Endometrial microvascular endothelial cells (primary cell): ENCODE data around the gene RASSF3. TPM values are rescaled to one million over a fixed set of nuclear protein-coding genes. Genes with fewer than 3 reads are reported as not detected.
"Not testable (repeated sequence)": the region's sequence is repeated elsewhere in the genome, so short reads cannot be mapped to it uniquely, and the experiment has no call there.

Source experiments
- in situ Hi-C: cut with HindIII; loops from 2 replicates; pipeline ENCODE4 v1.10.0; 2017; ENCODE audit warnings: low sequenced_read_pairs, low pct_unique_long_range_greater_than_20kb; ENCODE audit errors: inconsistent ontology term
- total RNA-seq: library from RNA; depleted of rRNA; stranded (reverse); fragments of >200 nt; gene quantifications from one replicate; pipeline ENCODE4 v1.2.3, GENCODE V29; 2015; ENCODE audit errors: inconsistent ontology term

The RASSF3 gene
- total RNA-seq, 1 donor from 2014 or later, result 59.0 TPM

DNA sequence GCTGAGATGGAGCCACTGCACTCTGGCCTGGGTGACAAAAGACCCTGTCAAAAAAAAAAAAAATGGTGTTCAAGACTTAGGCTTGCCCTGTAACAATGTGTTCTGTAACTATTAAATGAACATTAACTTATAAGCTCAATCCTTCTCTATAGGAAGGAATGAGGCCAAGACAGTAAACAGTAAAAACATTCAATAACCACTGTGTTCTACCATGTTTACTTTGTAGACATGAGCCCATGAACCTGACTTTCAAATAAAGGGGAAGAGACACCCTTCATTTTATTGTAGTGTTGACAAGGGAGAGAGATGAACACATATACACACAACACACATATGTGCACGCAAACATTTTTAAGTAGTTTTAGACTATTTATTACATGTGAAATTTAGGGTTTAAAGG, 20.1 kb upstream of the RASSF3 start:
- in situ Hi-C loops, result no loop called here

DNA sequence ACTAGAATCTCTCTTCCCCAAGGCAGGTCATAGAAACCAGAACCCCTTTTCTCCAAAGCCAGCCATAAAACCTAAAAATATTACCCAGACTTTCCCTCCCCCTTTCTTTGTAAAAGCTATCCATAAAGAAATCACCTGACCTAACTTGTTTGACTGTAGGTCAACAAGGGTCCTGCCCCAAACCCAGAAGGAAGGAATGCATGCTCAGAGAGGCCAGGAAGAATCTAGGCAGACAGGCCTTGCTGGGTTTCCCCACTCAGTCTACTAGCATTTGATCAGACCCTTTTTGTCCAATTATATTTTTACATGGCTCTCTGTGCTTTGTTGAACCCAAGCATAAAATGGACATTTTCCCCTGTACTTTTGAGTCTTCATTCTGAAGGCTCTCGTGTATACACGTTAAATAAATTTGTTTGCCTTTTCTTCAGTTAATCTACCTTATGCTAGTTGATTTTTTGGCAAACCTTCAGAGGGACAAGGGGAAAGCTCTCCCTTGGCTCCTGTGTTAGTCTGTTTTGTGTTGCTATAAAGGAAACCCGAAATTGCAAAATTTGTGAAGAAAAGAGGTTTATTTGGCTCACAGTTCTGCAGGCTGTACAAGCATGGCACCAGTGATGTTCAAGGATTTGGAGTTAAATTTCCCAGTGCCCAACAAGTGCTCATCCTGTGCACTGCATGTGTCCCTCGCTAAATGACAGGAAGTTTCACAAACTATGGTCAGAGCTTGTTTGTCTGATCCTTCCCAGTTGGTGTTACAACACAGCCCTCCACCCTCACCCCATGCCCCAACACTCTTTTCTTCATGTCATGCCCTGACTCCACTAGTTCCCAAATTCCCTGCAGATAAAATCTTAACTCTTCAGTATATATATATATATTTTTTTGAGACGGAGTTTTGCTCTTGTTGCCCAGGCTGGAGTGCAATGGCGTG, 14.2 kb upstream of the RASSF3 start:
- in situ Hi-C loops, result no loop called here

DNA sequence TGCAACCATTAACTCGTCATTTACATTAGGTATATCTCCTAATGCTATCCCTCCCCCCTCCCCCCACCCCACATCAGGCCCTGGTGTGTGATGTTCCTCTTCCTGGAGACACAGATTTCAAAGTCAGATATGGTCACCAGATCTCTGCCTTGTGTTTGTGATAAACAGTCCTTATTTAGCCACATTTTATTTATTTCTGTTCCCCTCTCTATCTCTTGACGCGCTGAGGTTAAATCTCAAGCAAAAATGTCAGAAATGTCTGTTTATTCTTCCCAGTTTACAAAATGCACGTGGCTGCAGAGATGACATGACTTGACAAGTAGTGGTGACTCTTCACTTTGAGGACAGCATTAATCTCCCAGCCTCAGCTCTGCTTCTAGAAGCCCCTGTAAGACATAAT, 11.5 kb upstream of the RASSF3 start:
- in situ Hi-C loops, result no loop called here

DNA sequence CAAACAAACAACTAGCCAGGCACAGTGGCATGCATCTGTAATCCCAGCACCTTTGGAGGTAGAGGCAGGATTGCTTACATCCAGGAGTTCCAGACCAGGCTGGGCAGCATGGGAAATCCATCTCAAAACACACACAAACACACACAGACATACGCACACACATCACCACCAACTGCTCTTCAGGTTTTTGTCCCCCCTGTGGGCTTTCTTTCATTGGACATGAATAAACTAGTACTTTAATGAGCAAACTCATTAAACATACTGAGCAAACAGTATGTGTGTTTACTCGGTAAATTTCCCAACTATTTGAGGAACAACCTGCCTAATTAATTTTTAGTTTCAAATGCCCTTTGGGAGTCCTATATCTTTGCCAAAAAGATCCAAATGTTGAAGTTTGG, 10.1 kb upstream of the RASSF3 start:
- in situ Hi-C loops, result no loop called here

DNA sequence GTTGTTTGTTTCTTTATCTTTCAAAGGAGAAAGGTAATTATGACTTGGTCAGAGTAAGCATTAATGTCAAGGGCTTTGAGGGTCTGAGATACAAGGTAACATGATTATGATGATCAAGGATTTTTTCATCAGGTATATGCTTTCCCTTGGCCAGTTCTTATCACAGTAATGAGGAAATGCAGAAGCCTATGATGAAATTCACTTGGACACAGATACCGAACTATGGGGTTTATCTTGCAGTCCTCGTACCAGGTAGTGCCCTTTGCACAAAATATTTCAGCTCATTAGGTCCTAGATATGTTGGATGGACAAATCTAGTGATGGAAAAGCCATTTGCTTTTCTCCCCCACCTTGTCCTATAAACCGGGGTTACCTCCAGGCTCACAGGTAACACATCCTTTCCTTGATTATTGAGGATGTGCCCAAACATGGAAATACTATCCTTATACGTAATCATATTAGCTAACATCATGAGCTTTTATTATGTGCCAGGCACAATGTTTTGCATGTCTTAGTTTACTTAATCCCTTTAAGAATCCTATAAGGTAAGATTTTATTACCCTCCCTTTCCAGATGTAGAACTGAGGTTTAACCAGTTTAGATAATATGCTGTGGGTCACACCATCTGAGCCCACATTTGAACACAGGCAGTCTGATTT, 7.0 kb upstream of the RASSF3 start:
- in situ Hi-C loops, result no loop called here

DNA sequence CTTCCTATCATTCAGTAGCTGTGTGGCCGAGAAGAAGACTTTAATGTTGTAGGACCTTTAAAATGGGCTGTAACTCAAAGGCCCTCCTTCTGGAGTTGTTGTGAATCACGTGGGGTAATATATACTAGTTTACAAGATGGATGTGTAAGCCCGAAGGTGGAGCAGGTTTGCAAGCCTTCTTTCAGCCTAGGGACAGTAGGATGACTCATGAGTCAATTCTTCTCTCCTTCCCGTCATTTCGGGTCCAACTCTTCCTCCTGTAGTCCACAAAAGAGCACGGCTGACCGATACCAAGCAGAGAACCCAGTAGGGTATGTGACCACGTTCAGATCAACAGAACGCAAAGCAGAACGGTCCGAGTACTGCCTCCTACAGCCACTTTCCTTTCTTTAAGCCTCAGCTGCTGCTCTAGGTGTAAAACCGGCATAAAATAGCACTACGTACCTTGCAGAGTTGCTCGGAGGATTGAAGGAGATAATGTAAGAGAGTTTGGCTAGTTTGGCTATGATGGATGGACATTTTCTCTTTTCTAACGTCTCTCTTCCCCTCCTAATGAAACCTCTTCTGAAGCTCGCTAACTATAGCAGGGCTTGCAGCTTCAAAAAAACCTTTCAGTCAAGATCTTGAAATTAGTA, 1.3 kb upstream of the RASSF3 start:
- in situ Hi-C loops, result no loop called here

DNA sequence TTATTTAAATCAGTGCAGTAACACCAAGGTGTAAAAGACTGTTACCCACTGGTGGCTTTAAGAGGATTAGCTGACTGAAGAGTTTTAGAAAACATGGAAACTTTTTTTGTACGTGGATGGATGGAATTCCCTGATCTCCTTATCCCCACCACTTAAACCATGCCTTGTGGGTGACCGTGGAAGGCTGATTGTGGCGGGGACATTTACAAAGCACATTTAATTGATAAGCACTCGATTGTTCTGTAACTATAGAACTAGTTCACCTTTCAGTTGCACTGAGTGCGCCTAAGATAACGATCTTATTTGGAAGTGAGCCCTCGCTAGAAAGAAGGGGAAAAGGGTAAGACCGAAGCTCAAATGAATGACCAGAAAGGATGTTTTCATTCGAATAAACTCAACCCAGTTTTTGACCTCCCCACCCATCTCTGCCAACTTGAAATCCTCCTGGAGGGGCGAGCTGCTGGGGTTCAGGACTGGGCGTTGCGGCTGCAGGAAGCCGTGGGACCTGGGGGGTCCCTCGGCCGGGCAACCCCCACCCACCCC, 688 bp upstream of the RASSF3 start:
- in situ Hi-C loops, result no loop called here

DNA sequence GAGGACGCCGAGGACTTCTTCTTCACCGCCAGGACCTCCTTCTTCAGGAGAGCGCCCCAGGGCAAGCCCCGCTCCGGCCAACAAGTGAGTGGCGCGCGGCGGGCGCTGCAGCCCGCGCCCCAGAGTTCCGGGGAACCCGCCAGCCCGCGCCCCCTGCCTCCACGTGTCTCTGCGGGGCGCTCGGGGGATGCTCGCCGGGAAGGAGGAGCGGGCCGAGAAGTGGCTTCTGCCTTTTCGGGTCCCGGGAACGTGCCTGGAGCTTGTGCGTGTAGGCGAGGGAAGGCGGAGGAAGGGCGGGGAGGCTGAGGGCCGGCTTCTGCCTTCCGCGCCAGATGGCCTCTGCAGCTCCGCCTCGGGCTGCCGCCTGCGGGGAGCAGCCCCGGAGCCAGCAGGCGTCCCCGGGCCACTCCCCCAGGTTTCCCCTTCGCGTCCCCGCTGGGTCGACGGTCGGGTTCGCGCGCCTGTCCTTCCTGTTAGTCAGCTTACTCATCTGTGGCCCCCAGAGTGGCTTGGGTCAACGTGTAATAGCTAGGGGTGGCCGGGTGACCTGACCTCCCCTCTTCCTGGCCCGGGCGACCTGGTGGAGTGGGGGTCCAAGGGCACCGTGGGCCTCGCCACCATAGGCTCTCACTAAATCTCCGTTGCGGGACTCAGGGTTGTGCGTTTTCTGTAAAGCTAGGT, 505 bp downstream of the RASSF3 start:
- in situ Hi-C loops, result no loop called here

DNA sequence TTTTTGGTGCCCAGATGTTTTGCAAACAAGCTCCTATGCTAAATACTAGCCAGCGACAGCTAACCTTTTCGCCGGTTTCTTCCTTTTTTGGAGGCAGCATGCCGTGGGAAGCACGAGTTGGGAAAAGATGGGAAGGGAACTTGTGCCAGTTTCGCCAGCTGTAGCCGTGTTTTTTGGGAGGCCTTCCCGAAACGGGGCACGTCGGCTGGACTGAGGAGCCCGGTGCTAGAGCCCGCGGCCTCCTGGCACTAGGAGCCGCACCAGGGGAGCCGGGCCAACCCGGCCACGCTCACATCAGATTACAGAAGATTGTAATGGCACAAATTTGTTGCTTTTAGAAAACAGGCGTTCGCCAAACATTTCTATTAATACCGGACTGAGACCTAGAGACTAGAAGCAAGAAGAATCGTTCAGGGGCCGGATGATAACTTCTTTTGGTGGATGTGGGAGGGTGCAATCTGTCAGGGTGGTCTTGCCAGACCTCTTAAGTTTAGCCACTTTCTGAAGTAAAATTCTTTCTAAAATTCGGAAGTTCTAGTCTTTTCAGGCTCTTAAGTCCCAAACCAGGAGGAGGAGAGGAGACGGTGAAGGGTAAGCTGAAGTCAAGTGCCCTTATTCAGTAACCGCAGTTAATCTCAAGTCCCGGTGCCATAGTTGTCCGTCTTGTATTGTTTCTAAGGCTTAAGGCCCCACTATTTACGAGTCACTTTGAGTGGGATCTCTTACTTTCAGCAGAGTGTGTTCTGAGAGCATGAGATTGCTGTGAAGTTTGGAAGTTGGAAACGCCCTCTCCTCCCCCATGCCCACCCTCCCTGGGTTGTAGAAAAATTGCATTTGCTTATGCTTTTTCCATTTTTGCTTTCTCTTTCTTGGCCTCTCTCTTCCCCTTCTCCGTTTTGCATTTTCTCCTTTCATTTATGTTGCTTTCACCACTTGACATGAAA, 1.3 kb downstream of the RASSF3 start:
- in situ Hi-C loops, result no loop called here

DNA sequence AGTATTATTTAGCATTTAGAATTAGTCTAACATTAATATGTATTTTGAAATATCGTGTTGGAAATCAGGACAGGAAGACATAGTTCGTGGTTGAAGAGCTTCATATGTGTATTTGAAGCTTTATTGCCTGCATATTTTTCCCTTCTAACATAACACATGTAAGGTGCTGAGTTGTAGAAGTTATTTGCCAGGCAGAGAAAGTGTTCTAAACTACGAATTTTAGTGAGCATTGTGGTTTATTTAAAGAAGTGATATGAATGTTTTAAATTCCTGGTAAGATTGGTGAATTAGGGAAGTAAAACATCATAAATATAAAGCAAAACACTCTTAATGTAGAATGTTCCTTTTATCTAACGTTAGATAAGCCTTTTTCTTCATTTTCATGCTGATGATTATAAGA, 2.5 kb downstream of the RASSF3 start:
- in situ Hi-C loops, result no loop called here

DNA sequence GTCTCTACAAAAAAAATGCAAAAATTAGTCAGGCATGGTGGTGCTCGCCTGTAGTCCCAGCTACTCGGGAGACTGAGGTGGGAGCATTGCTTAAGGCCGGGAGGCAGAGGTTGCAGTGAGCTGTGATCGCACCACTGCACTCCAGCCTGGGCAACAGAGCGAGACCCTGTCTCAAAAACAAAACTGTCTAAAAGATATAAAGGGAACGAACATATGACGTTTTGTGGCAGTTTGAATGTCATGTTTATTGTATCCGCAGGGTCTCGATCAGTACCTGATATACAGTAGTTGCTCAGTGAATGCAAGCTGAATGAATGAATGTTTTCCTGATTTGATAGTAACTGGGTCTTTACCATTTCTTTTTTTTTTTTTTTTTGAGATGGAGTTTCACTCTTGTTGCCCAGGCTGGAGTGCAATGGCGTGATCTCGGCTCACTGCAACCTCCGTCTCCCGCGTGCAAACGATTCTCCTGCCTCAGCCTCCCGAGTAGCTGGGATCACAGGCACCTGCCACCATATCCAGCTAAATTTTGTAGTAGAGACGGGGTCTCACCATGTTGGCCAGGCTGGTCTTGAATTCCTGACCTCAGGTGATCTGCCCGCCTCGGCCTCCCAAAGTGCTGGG, 3.6 kb downstream of the RASSF3 start:
- in situ Hi-C loops, result not testable (repeated sequence)

DNA sequence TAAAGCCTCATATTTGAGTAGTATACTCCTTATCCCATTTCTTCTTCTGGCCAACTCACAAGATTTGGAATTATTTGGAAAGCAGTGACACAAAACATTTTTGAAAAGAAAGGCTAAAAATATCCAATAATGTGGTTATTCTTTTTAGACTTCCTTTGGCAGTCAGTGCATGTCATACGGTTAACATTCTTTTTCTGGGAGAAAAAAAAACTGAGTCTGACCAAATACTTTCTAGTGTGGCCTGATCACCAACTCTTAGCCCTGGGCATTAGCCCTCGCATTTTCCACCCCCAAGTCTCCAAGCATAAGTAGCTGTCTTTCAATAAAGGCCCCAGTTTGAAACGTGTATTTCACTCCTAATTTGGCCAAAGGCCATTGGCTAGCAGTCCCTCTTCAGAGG, 5.9 kb downstream of the RASSF3 start:
- in situ Hi-C loops, result no loop called here

DNA sequence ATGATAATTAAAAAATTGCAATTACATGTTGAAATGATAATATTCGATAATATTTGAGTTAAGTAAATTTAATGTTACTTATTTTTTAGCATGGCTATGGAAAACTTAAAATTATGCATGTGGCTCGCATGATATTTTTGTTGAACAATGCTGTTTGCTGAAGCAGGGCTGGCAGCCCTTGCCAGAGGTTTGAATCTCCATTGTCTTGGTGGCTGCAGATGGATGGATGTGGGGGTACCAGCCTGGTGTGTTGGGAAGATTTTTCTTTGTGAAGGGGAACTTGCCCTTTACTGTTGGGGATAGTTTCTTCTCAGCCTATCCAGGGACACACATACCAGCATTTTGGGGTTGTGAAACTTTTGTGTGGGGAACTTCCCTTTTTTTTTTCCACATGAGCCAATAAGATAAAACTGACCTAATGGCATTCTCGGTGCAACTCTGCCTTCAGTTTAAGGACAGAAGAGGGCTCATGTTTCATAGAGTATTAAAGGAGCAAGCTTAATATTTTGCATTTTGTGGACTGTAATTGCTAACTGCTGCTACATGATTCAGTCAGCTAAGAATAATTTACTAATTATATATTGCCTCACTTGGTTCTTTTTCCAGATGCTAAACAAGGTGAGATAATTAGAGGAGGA, 8.8 kb downstream of the RASSF3 start:
- in situ Hi-C loops, result no loop called here

DNA sequence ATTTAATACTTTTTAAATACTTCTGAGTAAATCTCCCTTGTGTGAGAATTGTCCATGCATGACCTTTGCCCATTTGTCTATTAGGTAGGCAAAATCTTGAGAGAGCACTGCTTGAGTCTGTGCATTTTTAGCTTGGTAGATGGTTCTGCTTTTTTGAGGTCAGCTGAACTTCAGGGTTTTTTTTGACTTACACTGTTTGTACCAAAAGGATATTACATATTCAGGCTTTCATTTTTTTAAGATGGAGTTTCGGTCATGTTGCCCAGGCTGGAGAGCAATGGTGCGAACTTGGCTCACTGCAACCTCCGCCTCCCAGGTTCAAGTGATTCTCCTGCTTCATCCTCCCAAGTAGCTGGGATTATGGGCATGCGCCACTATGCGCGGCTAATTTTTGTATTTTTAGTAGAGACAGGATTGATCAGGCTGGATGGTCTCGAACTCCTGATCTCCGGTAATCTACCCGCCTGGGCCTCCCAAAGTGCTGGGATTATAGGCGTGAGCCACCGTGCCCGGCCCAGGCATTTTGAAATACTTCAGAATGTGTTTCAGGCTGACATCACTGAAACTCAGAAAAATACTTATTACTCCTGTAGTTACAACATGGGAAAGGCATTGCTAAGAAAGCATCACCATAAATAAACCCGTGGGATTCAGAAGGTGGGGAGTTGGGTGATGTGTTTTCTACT, 11.1 kb downstream of the RASSF3 start:
- in situ Hi-C loops, result no loop called here

DNA sequence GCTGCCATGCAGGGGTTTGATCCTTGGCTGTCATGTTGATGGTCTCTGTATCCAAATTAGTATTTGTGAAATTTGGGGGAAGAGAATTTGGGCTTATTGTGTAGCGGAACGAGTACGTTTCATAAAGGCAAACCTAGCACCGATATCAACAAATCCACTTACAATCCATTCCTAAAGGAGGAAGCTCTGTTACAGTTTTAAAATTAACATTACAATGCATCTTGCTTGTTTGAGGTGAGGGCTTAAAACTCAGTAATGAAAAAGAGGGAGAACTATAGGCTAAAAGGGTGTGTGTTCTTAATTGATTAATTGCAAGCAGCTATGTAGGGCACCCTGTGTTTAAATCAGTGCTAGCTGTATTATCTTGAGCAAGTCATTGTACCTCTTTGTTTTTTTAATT, 13.7 kb downstream of the RASSF3 start:
- in situ Hi-C loops, result no loop called here

DNA sequence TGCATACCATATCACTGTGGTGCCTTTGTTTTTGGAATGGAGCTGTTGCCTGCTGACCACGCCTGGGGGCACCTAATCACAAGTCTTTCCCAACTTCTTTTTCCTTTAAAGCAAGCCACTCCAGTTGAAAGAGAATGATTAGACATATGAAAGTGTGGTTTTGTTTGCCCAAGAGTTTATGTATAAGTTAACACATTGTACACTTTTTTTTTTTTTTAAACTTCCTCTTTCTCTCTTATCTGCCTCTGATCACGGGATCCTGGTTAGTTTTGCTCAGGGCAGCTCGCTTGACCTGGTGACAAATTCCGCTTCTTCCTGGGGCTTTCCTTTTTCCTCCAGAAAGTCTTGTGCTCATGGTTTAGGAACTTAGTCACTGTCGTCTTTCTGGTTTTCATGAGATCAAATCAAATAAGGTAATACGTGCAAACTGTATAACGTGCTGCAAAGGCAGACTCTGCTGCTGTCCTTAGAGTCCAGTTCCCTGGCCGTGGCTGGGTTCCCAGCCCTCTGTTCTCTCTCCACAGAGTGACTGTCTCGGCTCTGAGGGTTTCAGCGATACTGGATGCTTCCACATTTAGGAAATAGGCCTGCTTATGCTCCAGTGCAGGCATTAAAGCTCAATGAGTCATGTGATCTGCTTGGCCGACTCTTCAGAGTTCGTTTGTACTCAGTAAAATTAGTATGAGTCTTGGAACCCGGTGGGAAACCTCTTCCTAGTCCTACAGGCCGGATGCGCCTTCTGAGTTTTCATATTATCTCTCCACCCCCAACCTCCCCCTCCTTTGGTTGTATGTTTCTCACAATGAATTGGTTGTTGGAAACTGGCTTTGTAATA, 15.2 kb downstream of the RASSF3 start:
- in situ Hi-C loops, result no loop called here
